GM21737 (cell line): ENCODE measurements around the gene ADGRL3.
A peak's percentile ranks its signal among the peaks of the same experiment; 100 is the strongest.

Source experiments
- ATAC-seq: cut with Tn5 transposase; IDR thresholded peaks from one replicate; pipeline ENCODE4 v1.9.1; 2021; ENCODE audit warnings: mild to moderate bottlenecking, moderate library complexity; ENCODE audit not compliant: unreplicated experiment

The ADGRL3 gene

GRCh38 chr4:61770456-61770855, 570.3 kb downstream of the ADGRL3 start:
- no peak for ATAC-seq

- ATAC-seq = no peak
Measured at GRCh38 chr4:61771056-61771455, 570.9 kb downstream of the ADGRL3 start.

- no peak for ATAC-seq
Measured at GRCh38 chr4:61772126-61772525, 572.0 kb downstream of the ADGRL3 start.

- ATAC-seq = no peak
Measured at GRCh38 chr4:61773655-61774245, 573.6 kb downstream of the ADGRL3 start.

GRCh38 chr4:61782133-61782532, 582.0 kb downstream of the ADGRL3 start:
- ATAC-seq = no peak

GRCh38 chr4:61783050-61783449, 582.9 kb downstream of the ADGRL3 start:
- ATAC-seq = peak; percentile 55

- ATAC-seq = no peak
Measured at GRCh38 chr4:61785761-61786160, 585.6 kb downstream of the ADGRL3 start.

GRCh38 chr4:61786211-61786610, 586.1 kb downstream of the ADGRL3 start:
- ATAC-seq = no peak

- ATAC-seq = no peak
Measured at GRCh38 chr4:61795998-61796397, 595.9 kb downstream of the ADGRL3 start.

GRCh38 chr4:61799794-61800193, 599.7 kb downstream of the ADGRL3 start:
- ATAC-seq = no peak

GRCh38 chr4:61805227-61805626, 605.1 kb downstream of the ADGRL3 start:
- ATAC-seq = no peak

GRCh38 chr4:61805979-61806378, 605.9 kb downstream of the ADGRL3 start:
- ATAC-seq = no peak

GRCh38 chr4:61812171-61812570, 612.0 kb downstream of the ADGRL3 start:
- no peak for ATAC-seq

- no peak for ATAC-seq
Measured at GRCh38 chr4:61817071-61817470, 616.9 kb downstream of the ADGRL3 start.

GRCh38 chr4:61820136-61820535, 620.0 kb downstream of the ADGRL3 start:
- ATAC-seq = no peak

- ATAC-seq = no peak
Measured at GRCh38 chr4:61824454-61824853, 624.3 kb downstream of the ADGRL3 start.

- ATAC-seq = no peak
Measured at GRCh38 chr4:61827907-61828391, 627.8 kb downstream of the ADGRL3 start.

GRCh38 chr4:61828960-61829359, 628.8 kb downstream of the ADGRL3 start:
- ATAC-seq = no peak

GRCh38 chr4:61831987-61832386, 631.9 kb downstream of the ADGRL3 start:
- no peak for ATAC-seq

GRCh38 chr4:61837395-61837794, 637.3 kb downstream of the ADGRL3 start:
- ATAC-seq = no peak

GRCh38 chr4:61838072-61838471, 637.9 kb downstream of the ADGRL3 start:
- no peak for ATAC-seq

GRCh38 chr4:61841714-61842113, 641.6 kb downstream of the ADGRL3 start:
- ATAC-seq = no peak

GRCh38 chr4:61851126-61851525, 651.0 kb downstream of the ADGRL3 start:
- no peak for ATAC-seq
